GM12878 (cell line): ENCODE results near the gene SUPT6H. TPM values are rescaled to one million over a fixed set of nuclear protein-coding genes. Genes with fewer than 3 reads are reported as not detected.

Experiments used
- ATAC-seq: fragments of 200-7000 bp; cut with Tn5 transposase; 3 replicates; pipeline ENCODE4 v1.9.1; 2020; ENCODE audit warnings: mild to moderate bottlenecking, moderate library complexity
- BruUV-seq: library from RNA; stranded (reverse); fragments of 400-500 nt; replicated peaks from 2 replicates; lab custom pipeline; 2021; lab: Mats Ljungman, UMichigan
- CTCF ChIA-PET: fragments of 300-600 bp; sonication (Branson Sonifier 250); formaldehyde crosslinking; extraction: SDS; loops from one replicate; lab custom pipeline; 2021; ENCODE audit warnings: inconsistent platforms; lab: Yijun Ruan, JAX
- POLR2A ChIA-PET: fragments of 350-600 bp; formaldehyde crosslinking; extraction: SDS; loops from one replicate; lab custom pipeline; 2021; ENCODE audit warnings: inconsistent platforms; lab: Charles Lee
- RAD21 ChIA-PET: fragments of 300-600 bp; sonication (Branson Sonifier 250); formaldehyde crosslinking; loops from one replicate; lab custom pipeline; 2023; ENCODE audit warnings: antibody characterized with exemption; ENCODE audit not compliant: unreplicated experiment; lab: Charles Lee
- SMC1A ChIA-PET: fragments of 300-600 bp; sonication (Branson Sonifier 250); formaldehyde crosslinking; loops from one replicate; lab custom pipeline; 2023; ENCODE audit not compliant: unreplicated experiment, uncharacterized antibody; lab: Charles Lee
- DNase-seq: peaks from one replicate; pipeline ENCODE4 v3.0.0-alpha.2; 2011; ENCODE audit warnings: low read depth, low spot score
- FAIRE-seq: peaks from 3 replicates; lab custom pipeline; 2011; peaks lifted over from hg19 to GRCh38; lab: Jason Lieb, UNC
- H2AFZ ChIP-seq: 2 replicates; pipeline ENCODE4 v1.6.0; 2011; ENCODE audit warnings: low read depth, low read length, control low read depth; ENCODE audit not compliant: control insufficient read depth
- H3K27ac ChIP-seq: 2 replicates; pipeline ENCODE4 v1.5.1; 2011; ENCODE audit warnings: control low read depth; ENCODE audit not compliant: control insufficient read depth, insufficient read depth
- H3K27me3 ChIP-seq, 2 experiments: replicated peaks in 1 of 2; 2 replicates each; pipeline versions ENCODE4 v1.6.0 to v1.6.1; 2011; ENCODE audit warnings: low read length in 1 of 2; ENCODE audit not compliant: control insufficient read depth in 2 of 2, insufficient read depth in 2 of 2
- H3K36me3 ChIP-seq, 2 experiments: 2 replicates each; pipeline ENCODE4 v1.5.1; 2011; ENCODE audit warnings: low read length in 1 of 2; ENCODE audit not compliant: control insufficient read depth in 2 of 2, insufficient read depth in 2 of 2
- H3K4me1 ChIP-seq: 2 replicates; pipeline ENCODE4 v1.6.1; 2011; ENCODE audit warnings: mild to moderate bottlenecking, low read length, moderate library complexity, mixed read lengths; ENCODE audit not compliant: control insufficient read depth, insufficient read depth
- H3K4me2 ChIP-seq: 2 replicates; pipeline ENCODE4 v1.6.0; 2011; ENCODE audit warnings: control low read depth; ENCODE audit not compliant: control insufficient read depth, insufficient read depth
- H3K4me3 ChIP-seq: fragments of 200-600 bp; sonication (generic); 2 replicates; pipeline ENCODE4 v1.5.1; 2016
- H3K79me2 ChIP-seq: 2 replicates; pipeline ENCODE4 v1.6.0; 2011; ENCODE audit warnings: low read length; ENCODE audit not compliant: control insufficient read depth, insufficient read depth
- H3K9ac ChIP-seq: 2 replicates; pipeline ENCODE4 v1.8.0; 2011; ENCODE audit warnings: low read length, control low read depth, mixed read lengths; ENCODE audit not compliant: control insufficient read depth, insufficient read depth
- H3K9me3 ChIP-seq: replicated peaks from 3 replicates; pipeline ENCODE4 v1.5.1; 2011; ENCODE audit warnings: mild to moderate bottlenecking, low read length; ENCODE audit not compliant: control insufficient read depth, insufficient read depth
- H4K20me1 ChIP-seq: 2 replicates; pipeline ENCODE4 v1.6.0; 2011; ENCODE audit not compliant: control insufficient read depth, insufficient read depth
- CBX5 ChIP-seq: sonication (generic); IDR thresholded peaks from 2 replicates; pipeline ENCODE4 v1.6.1; 2016; ENCODE audit warnings: low read depth, moderate library complexity, mild to moderate bottlenecking, inconsistent platforms
- EED ChIP-seq: sonication (generic); IDR thresholded peaks from 2 replicates; pipeline ENCODE4 v1.6.1; 2016; ENCODE audit warnings: antibody characterized with exemption, low read depth
- HDAC2 ChIP-seq: fragments of 200-600 bp; sonication (generic); IDR thresholded peaks from 2 replicates; pipeline ENCODE4 v1.6.1; 2017
- IKZF1 ChIP-seq: fragments of 450-650 bp; conservative IDR thresholded peaks from 2 replicates; pipeline ENCODE4 v1.6.1; 2017; ENCODE audit warnings: antibody characterized with exemption, mild to moderate bottlenecking
- PAX8 ChIP-seq: fragments of 450-650 bp; IDR thresholded peaks from 2 replicates; pipeline ENCODE4 v1.6.1; 2017; ENCODE audit warnings: mild to moderate bottlenecking, moderate library complexity
- RAD21 ChIP-seq: IDR thresholded peaks from 2 replicates; pipeline ENCODE4 v1.6.1; 2011; ENCODE audit warnings: mild to moderate bottlenecking, low read depth, low read length, moderate library complexity; ENCODE audit not compliant: insufficient read depth
- RUNX3 ChIP-seq: IDR thresholded peaks from 2 replicates; pipeline ENCODE4 v1.6.1; 2012; ENCODE audit warnings: low read length, inconsistent platforms
- SIX5 ChIP-seq: IDR thresholded peaks from 2 replicates; pipeline ENCODE4 v1.6.1; 2011; ENCODE audit warnings: mild to moderate bottlenecking, low read depth, low read length, moderate library complexity; ENCODE audit not compliant: severe bottlenecking
- SMAD5 ChIP-seq: IDR thresholded peaks from 2 replicates; pipeline ENCODE4 v1.6.1; 2016; ENCODE audit warnings: antibody characterized with exemption, low read depth
- SREBF1 ChIP-seq: IDR thresholded peaks from 2 replicates; pipeline ENCODE4 v1.6.1; 2012; ENCODE audit warnings: mild to moderate bottlenecking, low read length
- SRF ChIP-seq, 2 experiments: IDR thresholded peaks; 2 replicates each; pipeline ENCODE4 v1.6.1; 2011; ENCODE audit warnings: low read depth in 2 of 2, low read length in 2 of 2, mild to moderate bottlenecking in 1 of 2, moderate library complexity in 1 of 2
- WRNIP1 ChIP-seq: IDR thresholded peaks from 2 replicates; pipeline ENCODE4 v1.6.1; 2011; ENCODE audit warnings: low read depth, low read length, improper control_type of control experiment, borderline replicate concordance
- YBX1 ChIP-seq: fragments of 450-650 bp; IDR thresholded peaks from 2 replicates; pipeline ENCODE4 v1.6.1; 2016; ENCODE audit warnings: antibody characterized with exemption
- ZNF217 ChIP-seq: fragments of 450-650 bp; IDR thresholded peaks from 2 replicates; pipeline ENCODE4 v1.6.1; 2017; ENCODE audit warnings: antibody characterized with exemption, mild to moderate bottlenecking
- WGBS: methylation state at CpG from one replicate; pipeline ENCODE4 v1.1.6; 2016; ENCODE audit warnings: low lambda C conversion rate; ENCODE audit not compliant: insufficient replicate concordance, insufficient coverage; ENCODE audit errors: missing lambda C conversion rate; 5-methylcytosine and 5-hydroxymethylcytosine counted together
- in situ Hi-C: fragments of 300-500 bp; cut with MboI; formaldehyde crosslinking; loops from 9 replicates; pipeline ENCODE4 v1.14.3; 2018; ENCODE audit warnings: mixed read lengths
- intact Hi-C: fragments of 100-400 bp; cut with micrococcal nuclease; formaldehyde crosslinking; loops from one replicate; pipeline ENCODE4 v1.14.2; 2022; ENCODE audit not compliant: unreplicated experiment
- polyA plus RNA-seq, 11 experiments: library from polyadenylated mRNA; depleted of rRNA in 4 of 11; unstranded in 6 of 11; stranded (reverse) in 5 of 11; fragments of >200 nt; fragmentation: Nextera tagmentation in 4 of 11; fragmentation: Illumina TruSeq in 1 of 11; extraction: Ambion mirVana in 4 of 11; extraction: Trizol in 1 of 11; gene quantifications; 1 replicate in 1 of 11; 2 replicates in 10 of 11; pipeline versions ENCODE4 v1.2.1 to v1.2.3, GENCODE V29; 2011 to 2016; ENCODE audit warnings: inconsistent platforms in 2 of 11, missing spikeins in 2 of 11, low read depth in 1 of 11
- total RNA-seq, 4 experiments: library from RNA; depleted of rRNA in 3 of 4; stranded (reverse); fragments of >200 nt in 3 of 4; fragmentation: Illumina TruSeq in 1 of 4; extraction: Trizol in 1 of 4; gene quantifications; 2 replicates each; pipeline versions ENCODE4 v1.2.1 to v1.2.3, GENCODE V29; 2013 to 2021
- TF ChIP-seq, protein P1 (sequence below): fragments of 450-650 bp; IDR thresholded peaks from 2 replicates; pipeline ENCODE4 v1.6.1; 2018; ENCODE audit warnings: borderline replicate concordance, mild to moderate bottlenecking; ENCODE audit not compliant: partially characterized antibody
- TF ChIP-seq, protein P2 (sequence below): IDR thresholded peaks from 2 replicates; pipeline ENCODE4 v1.6.1; 2011; ENCODE audit warnings: mild to moderate bottlenecking, low read depth, low read length, moderate library complexity; ENCODE audit not compliant: insufficient replicate concordance
- TF ChIP-seq, protein P3 (sequence below): fragments of 450-650 bp; formaldehyde crosslinking; IDR thresholded peaks from 2 replicates; pipeline ENCODE4 v1.5.0; 2022; ENCODE audit warnings: mild to moderate bottlenecking, missing genetic modification characterization
- TF ChIP-seq, protein P4 (sequence below): IDR thresholded peaks from 2 replicates; pipeline ENCODE4 v1.6.1; 2012; ENCODE audit warnings: low read length, inconsistent platforms

SUPT6H gene
- total and polyA plus RNA-seq, 10 of the 15 experiments (the other 5 are each of a cell fraction or from before 2014, with no cell fraction given) = 1.7 to 58.8 (median 37.7) TPM

DNA sequence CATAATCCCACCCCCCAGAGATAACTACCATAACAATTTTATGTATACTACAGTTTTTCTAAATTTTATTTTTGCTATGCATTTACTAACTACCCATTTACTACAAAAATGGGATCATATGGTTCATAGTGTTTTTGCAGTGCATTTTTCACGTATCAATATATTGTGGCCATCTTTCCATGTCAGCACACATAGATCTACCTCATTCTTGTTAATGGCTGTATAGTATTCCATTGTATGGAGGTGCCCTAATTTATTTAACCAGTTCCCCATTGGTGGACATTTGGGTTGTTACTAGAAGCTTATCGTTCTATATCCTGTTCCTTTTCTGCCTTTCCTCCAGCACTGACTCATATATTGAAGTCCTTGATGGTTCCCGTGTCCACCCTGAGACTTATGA, 27.0 kb downstream of the SUPT6H start:
- ChIA-PET RAD21 (no interaction called here), SMC1A (interaction anchor here (0.9 kb wide), 1 partner anchor 11 kb away, joined by 3 read pairs; no protein-coding TSS in a partner anchor), POLR2A (no interaction called here), CTCF (interaction anchor here (1.1 kb wide), 1 partner anchor 45 kb away, joined by 3 read pairs; no protein-coding TSS in a partner anchor)
- intact Hi-C loops (no loop called here), in situ Hi-C loops (no loop called here)
- no peak for FAIRE-seq
- Histone ChIP-seq H3K9me3 (no peaks in the 10 kb centered on the region), H3K4me3 (no peak overlapping the region), H3K27ac (no peak overlapping the region), H3K79me2 (no peaks in the 10 kb centered on the region), H3K4me1 (no peaks in the 10 kb centered on the region), H3K4me2 (no peak overlapping the region), H4K20me1 (no peaks in the 10 kb centered on the region; the same call in 1 of the 2 replicates), H3K36me3 (peaks cover 30 to 54% of the 10 kb centered on the region in 2 experiments), H3K27me3 (no peaks in the 10 kb centered on the region), H2AFZ (no peak overlapping the region), H3K9ac (no peak overlapping the region)
- WGBS = 97% methylated on average over 3 of the region's 3 CpGs
- no peak for ATAC-seq
- DNase-seq = no peak
- BruUV-seq = no TSS peak
- TF ChIP-seq ZNF217 (no peak), HDAC2 (no peak), SRF (IDR thresholded peaks at IDR 0.05; ENCODE audit: low read depth in 2 of 2, low read length in 2 of 2) (no peak), SIX5 (no peak), RUNX3 (no peak), EED (no peak), PAX8 (no peak), IKZF1 (no peak), SMAD5 (no peak), YBX1 (no peak), CBX5 (no peak), WRNIP1 (no peak), RAD21 (no peak), SREBF1 (no peak)
- TF ChIP-seq, protein P1, sequence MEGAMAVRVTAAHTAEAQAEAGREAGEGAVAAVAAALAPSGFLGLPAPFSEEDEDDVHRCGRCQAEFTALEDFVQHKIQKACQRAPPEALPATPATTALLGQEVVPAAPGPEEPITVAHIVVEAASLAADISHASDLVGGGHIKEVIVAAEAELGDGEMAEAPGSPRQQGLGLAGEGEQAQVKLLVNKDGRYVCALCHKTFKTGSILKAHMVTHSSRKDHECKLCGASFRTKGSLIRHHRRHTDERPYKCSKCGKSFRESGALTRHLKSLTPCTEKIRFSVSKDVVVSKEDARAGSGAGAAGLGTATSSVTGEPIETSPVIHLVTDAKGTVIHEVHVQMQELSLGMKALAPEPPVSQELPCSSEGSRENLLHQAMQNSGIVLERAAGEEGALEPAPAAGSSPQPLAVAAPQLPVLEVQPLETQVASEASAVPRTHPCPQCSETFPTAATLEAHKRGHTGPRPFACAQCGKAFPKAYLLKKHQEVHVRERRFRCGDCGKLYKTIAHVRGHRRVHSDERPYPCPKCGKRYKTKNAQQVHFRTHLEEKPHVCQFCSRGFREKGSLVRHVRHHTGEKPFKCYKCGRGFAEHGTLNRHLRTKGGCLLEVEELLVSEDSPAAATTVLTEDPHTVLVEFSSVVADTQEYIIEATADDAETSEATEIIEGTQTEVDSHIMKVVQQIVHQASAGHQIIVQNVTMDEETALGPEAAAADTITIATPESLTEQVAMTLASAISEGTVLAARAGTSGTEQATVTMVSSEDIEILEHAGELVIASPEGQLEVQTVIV = no peak
- TF ChIP-seq, protein P2, sequence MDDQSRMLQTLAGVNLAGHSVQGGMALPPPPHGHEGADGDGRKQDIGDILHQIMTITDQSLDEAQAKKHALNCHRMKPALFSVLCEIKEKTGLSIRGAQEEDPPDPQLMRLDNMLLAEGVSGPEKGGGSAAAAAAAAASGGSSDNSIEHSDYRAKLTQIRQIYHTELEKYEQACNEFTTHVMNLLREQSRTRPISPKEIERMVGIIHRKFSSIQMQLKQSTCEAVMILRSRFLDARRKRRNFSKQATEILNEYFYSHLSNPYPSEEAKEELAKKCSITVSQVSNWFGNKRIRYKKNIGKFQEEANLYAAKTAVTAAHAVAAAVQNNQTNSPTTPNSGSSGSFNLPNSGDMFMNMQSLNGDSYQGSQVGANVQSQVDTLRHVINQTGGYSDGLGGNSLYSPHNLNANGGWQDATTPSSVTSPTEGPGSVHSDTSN = no peak
- TF ChIP-seq, protein P3, sequence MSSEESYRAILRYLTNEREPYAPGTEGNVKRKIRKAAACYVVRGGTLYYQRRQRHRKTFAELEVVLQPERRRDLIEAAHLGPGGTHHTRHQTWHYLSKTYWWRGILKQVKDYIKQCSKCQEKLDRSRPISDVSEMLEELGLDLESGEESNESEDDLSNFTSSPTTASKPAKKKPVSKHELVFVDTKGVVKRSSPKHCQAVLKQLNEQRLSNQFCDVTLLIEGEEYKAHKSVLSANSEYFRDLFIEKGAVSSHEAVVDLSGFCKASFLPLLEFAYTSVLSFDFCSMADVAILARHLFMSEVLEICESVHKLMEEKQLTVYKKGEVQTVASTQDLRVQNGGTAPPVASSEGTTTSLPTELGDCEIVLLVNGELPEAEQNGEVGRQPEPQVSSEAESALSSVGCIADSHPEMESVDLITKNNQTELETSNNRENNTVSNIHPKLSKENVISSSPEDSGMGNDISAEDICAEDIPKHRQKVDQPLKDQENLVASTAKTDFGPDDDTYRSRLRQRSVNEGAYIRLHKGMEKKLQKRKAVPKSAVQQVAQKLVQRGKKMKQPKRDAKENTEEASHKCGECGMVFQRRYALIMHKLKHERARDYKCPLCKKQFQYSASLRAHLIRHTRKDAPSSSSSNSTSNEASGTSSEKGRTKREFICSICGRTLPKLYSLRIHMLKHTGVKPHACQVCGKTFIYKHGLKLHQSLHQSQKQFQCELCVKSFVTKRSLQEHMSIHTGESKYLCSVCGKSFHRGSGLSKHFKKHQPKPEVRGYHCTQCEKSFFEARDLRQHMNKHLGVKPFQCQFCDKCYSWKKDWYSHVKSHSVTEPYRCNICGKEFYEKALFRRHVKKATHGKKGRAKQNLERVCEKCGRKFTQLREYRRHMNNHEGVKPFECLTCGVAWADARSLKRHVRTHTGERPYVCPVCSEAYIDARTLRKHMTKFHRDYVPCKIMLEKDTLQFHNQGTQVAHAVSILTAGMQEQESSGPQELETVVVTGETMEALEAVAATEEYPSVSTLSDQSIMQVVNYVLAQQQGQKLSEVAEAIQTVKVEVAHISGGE (CRISPR knock-in tag) = no peak
- TF ChIP-seq, protein P4, sequence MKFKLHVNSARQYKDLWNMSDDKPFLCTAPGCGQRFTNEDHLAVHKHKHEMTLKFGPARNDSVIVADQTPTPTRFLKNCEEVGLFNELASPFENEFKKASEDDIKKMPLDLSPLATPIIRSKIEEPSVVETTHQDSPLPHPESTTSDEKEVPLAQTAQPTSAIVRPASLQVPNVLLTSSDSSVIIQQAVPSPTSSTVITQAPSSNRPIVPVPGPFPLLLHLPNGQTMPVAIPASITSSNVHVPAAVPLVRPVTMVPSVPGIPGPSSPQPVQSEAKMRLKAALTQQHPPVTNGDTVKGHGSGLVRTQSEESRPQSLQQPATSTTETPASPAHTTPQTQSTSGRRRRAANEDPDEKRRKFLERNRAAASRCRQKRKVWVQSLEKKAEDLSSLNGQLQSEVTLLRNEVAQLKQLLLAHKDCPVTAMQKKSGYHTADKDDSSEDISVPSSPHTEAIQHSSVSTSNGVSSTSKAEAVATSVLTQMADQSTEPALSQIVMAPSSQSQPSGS = no peak
